K562 (cell line): Measurements from ENCODE around the gene IRF6. TPM values are rescaled to one million over a fixed set of nuclear protein-coding genes. Genes with fewer than 3 reads are reported as not detected.

Experiments used
- ATAC-seq: fragments of 200-7000 bp; cut with Tn5 transposase; 3 replicates; pipeline ENCODE4 v1.9.1; 2020; ENCODE audit warnings: moderate library complexity
- BruUV-seq: library from RNA; stranded (reverse); fragments of 400-500 nt; replicated peaks from 2 replicates; lab custom pipeline; 2021; lab: Mats Ljungman, UMichigan
- CTCF ChIA-PET: fragments of 300-600 bp; formaldehyde crosslinking; extraction: SDS; loops from one replicate; lab custom pipeline; 2021; ENCODE audit warnings: low intra/inter-chr PET ratio; lab: Yijun Ruan, JAX
- POLR2A ChIA-PET: fragments of 300-600, 350-650 bp; sonication (Branson Sonifier 250); formaldehyde crosslinking; extraction: SDS; loops from one replicate; lab custom pipeline; 2021; ENCODE audit warnings: antibody characterized with exemption, inconsistent platforms; lab: Yijun Ruan, JAX
- DNase-seq, 4 experiments: peaks; one replicate each; pipeline versions ENCODE4 v3.0.0 to v3.0.0-alpha.2; 2011 to 2018; ENCODE audit warnings: low spot score in 3 of 4, mixed read lengths in 3 of 4; ENCODE audit errors: extremely low read depth in 1 of 4
- FAIRE-seq: peaks from 2 replicates; lab custom pipeline; 2011; peaks lifted over from hg19 to GRCh38; lab: Jason Lieb, UNC
- H2AFZ ChIP-seq: 2 replicates; pipeline ENCODE4 v1.6.0; 2011; ENCODE audit warnings: low read depth, low read length, control low read depth, inconsistent platforms
- H3K27ac ChIP-seq: fragments of 200-600 bp; 3 replicates; pipeline ENCODE4 v1.8.0; 2011; ENCODE audit warnings: low read depth, mild to moderate bottlenecking, control low read depth, inconsistent platforms, low read length, moderate library complexity, mixed read lengths; ENCODE audit errors: extremely low read depth
- H3K27me3 ChIP-seq, 2 experiments: fragments of 300-600 bp in 1 of 2; 2 replicates in 1 of 2; 3 replicates in 1 of 2; pipeline versions ENCODE4 v1.6.0 to v1.8.0; 2011; ENCODE audit warnings: inconsistent platforms in 2 of 2, low read length in 2 of 2, mild to moderate bottlenecking in 1 of 2, mixed read lengths in 1 of 2, moderate library complexity in 1 of 2; ENCODE audit not compliant: control insufficient read depth in 2 of 2, insufficient read depth in 2 of 2
- H3K36me3 ChIP-seq: fragments of 300-600 bp; 3 replicates; pipeline ENCODE4 v1.8.0; 2011; ENCODE audit warnings: mild to moderate bottlenecking, low read length, inconsistent platforms; ENCODE audit not compliant: control insufficient read depth, insufficient read depth
- H3K4me1 ChIP-seq, 2 experiments: fragments of 200-600 bp in 1 of 2; replicated peaks in 1 of 2; 2 replicates in 1 of 2; 3 replicates in 1 of 2; pipeline versions ENCODE4 v1.5.1 to v1.8.0; 2011; ENCODE audit warnings: inconsistent platforms in 2 of 2, low read length in 2 of 2, mild to moderate bottlenecking in 1 of 2, mixed read lengths in 1 of 2, moderate library complexity in 1 of 2; ENCODE audit not compliant: control insufficient read depth in 2 of 2, insufficient read depth in 2 of 2
- H3K4me2 ChIP-seq: 2 replicates; pipeline ENCODE4 v1.6.1; 2011; ENCODE audit warnings: low read length, control low read depth, inconsistent platforms, mixed read lengths; ENCODE audit not compliant: insufficient read depth
- H3K4me3 ChIP-seq: fragments of 200-600 bp; sonication (generic), shearing (Covaris generic); 2 replicates; pipeline ENCODE4 v1.5.1; 2016; ENCODE audit warnings: control low read depth, inconsistent platforms
- H3K79me2 ChIP-seq: fragments of 200-600 bp; 3 replicates; pipeline ENCODE4 v1.8.0; 2011; ENCODE audit warnings: low read length, inconsistent platforms; ENCODE audit not compliant: control insufficient read depth, insufficient read depth
- H3K9ac ChIP-seq, 2 experiments: 2 replicates each; pipeline versions ENCODE4 v1.6.0 to v1.6.1; 2011; ENCODE audit warnings: low read depth in 2 of 2, low read length in 2 of 2, control low read depth in 1 of 2, inconsistent platforms in 1 of 2, mild to moderate bottlenecking in 1 of 2, mixed read lengths in 1 of 2; ENCODE audit not compliant: insufficient read depth in 1 of 2
- H3K9me1 ChIP-seq: one replicate; pipeline ENCODE4 v1.6.0; 2011; ENCODE audit warnings: inconsistent platforms, mild to moderate bottlenecking, low read length, moderate library complexity; ENCODE audit not compliant: control insufficient read depth, insufficient read depth
- H3K9me3 ChIP-seq: replicated peaks from 2 replicates; pipeline ENCODE4 v1.5.1; 2011; ENCODE audit warnings: low read depth, low read length, inconsistent platforms; ENCODE audit not compliant: control insufficient read depth, insufficient read depth
- H4K20me1 ChIP-seq: replicated peaks from 2 replicates; pipeline ENCODE4 v1.6.1; 2011; ENCODE audit warnings: low read length, inconsistent platforms, mixed read lengths; ENCODE audit not compliant: control insufficient read depth, insufficient read depth
- ETV1 ChIP-seq: fragments of 450-650 bp; conservative IDR thresholded peaks from 2 replicates; pipeline ENCODE4 v1.6.1; 2016; ENCODE audit warnings: missing genetic modification characterization, control low read depth, low read depth, missing compliant biosample characterization
- HNRNPK ChIP-seq: fragments of 200-400 bp; formaldehyde crosslinking; IDR thresholded peaks from one replicate; pipeline ENCODE4 v1.6.1; 2018; ENCODE audit warnings: mild to moderate bottlenecking, low read depth, low read length; ENCODE audit not compliant: poor library complexity, severe bottlenecking
- MTA1 ChIP-seq: fragments of 450-650 bp; IDR thresholded peaks from 2 replicates; pipeline ENCODE4 v1.6.1; 2017; ENCODE audit warnings: borderline replicate concordance
- PURB ChIP-seq: sonication (generic); formaldehyde crosslinking; IDR thresholded peaks from 2 replicates; pipeline ENCODE4 v1.9.0; 2021; ENCODE audit warnings: low read depth, mild to moderate bottlenecking, missing genetic modification reagents
- SMARCA4 ChIP-seq: fragments of 450-650 bp; IDR thresholded peaks from 2 replicates; pipeline ENCODE4 v1.6.1; 2016
- WGBS: fragments of 100-300 bp; shearing (Covaris generic); methylation state at CpG from one replicate; pipeline ENCODE4 v1.1.6; 2016; ENCODE audit warnings: low coverage, mixed read lengths; ENCODE audit not compliant: insufficient coverage; ENCODE audit errors: missing lambda C conversion rate; 5-methylcytosine and 5-hydroxymethylcytosine counted together
- in situ Hi-C: fragments of 300-500 bp; cut with MboI; formaldehyde crosslinking; loops from 4 replicates; pipeline ENCODE4 v1.15.0; 2018; ENCODE audit warnings: inconsistent platforms, mixed read lengths
- intact Hi-C: fragments of 100-400 bp; cut with micrococcal nuclease; formaldehyde crosslinking; loops from 2 replicates; pipeline ENCODE4 v1.14.2; 2022
- polyA plus RNA-seq, 8 experiments: library from polyadenylated mRNA; depleted of rRNA in 4 of 8; stranded (reverse) in 5 of 8; unstranded in 3 of 8; fragments of >200 nt; fragmentation: Nextera tagmentation in 2 of 8; fragmentation: Illumina TruSeq in 1 of 8; extraction: Ambion mirVana in 2 of 8; extraction: Trizol in 1 of 8; gene quantifications; 2 replicates each; pipeline versions ENCODE4 v1.2.1 to v1.2.3, GENCODE V29; 2011 to 2014; ENCODE audit warnings: inconsistent platforms in 1 of 8, missing spikeins in 1 of 8
- total RNA-seq, 7 experiments: library from RNA; depleted of rRNA in 6 of 7; stranded (reverse); fragments of >200 nt in 6 of 7; fragmentation: Illumina TruSeq in 2 of 7; extraction: Trizol in 2 of 7; gene quantifications; 2 replicates each; pipeline versions ENCODE4 v1.2.1 to v1.2.3, GENCODE V29; 2011 to 2021; ENCODE audit warnings: low replicate concordance in 1 of 7
- TF ChIP-seq, protein P1 (sequence below): sonication (generic); IDR thresholded peaks from 2 replicates; pipeline ENCODE4 v1.6.1; 2016

IRF6 gene
- total and polyA plus RNA-seq, 9 of the 15 experiments (the other 6 are each of a cell fraction or from before 2014, with no cell fraction given) = 0.03 to 0.65 (median 0.17) TPM

DNA sequence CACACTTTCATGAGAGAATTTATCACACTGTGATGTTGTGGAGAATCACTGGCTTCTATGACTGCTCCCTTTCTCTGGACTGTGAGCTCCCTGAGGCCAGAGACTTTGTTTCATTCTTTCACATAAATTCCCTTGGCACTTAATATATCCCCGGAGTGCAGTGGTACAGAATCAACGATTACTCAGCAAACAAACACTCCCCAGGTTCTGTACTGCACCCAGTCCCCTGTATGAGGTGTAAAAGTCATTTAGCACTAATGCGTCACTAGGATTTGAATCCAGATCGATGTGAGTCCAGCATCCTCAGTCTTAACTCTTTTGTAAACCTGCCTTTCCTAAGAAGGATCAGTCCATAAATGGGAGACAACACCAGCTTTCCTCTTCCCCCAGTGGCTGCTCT is 15.0 kb upstream of the IRF6 start:
- FAIRE-seq = no peak
- Histone ChIP-seq H3K27me3 (peaks cover 7 to 8% of the 10 kb centered on the region in 2 experiments; a peak in 3 of 5 replicates), H4K20me1 (no peaks in the 10 kb centered on the region), H3K4me2 (no peak overlapping the region), H2AFZ (no peak overlapping the region), H3K27ac (no peak overlapping the region), H3K4me1 (peaks cover 0 to 6% of the 10 kb centered on the region in 2 experiments; a peak in 3 of 5 replicates), H3K9me3 (no peaks in the 10 kb centered on the region), H3K9me1 (no peaks in the 10 kb centered on the region), H3K79me2 (no peaks in the 10 kb centered on the region), H3K9ac (no peak overlapping the region), H3K36me3 (no peaks in the 10 kb centered on the region), H3K4me3 (no peak overlapping the region)
- POLR2A ChIA-PET = interaction anchor here (0.6 to 1.0 kb wide), 2 partner anchors 13 to 175 kb away, joined by 3 read pairs; no protein-coding TSS in a partner anchor
- WGBS = 7% methylated on average over 4 of the region's 4 CpGs
- TF ChIP-seq SMARCA4 (no peak), PURB (CRISPR knock-in tag) (no peak), MTA1 (no peak), ETV1 (tag) (no peak), HNRNPK (no peak)
- TF ChIP-seq, protein P1, sequence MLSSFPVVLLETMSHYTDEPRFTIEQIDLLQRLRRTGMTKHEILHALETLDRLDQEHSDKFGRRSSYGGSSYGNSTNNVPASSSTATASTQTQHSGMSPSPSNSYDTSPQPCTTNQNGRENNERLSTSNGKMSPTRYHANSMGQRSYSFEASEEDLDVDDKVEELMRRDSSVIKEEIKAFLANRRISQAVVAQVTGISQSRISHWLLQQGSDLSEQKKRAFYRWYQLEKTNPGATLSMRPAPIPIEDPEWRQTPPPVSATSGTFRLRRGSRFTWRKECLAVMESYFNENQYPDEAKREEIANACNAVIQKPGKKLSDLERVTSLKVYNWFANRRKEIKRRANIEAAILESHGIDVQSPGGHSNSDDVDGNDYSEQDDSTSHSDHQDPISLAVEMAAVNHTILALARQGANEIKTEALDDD = no peak
- intact Hi-C loops (no loop called here), in situ Hi-C loops (no loop called here)
- no peak for DNase-seq
- no peak for ATAC-seq
- CTCF ChIA-PET = no interaction called here
- no TSS peak for BruUV-seq
